ENCODE results near the gene CYBA.
A peak's percentile ranks its signal among the peaks of the same experiment; 100 is the strongest.

Gene CYBA

DNA sequence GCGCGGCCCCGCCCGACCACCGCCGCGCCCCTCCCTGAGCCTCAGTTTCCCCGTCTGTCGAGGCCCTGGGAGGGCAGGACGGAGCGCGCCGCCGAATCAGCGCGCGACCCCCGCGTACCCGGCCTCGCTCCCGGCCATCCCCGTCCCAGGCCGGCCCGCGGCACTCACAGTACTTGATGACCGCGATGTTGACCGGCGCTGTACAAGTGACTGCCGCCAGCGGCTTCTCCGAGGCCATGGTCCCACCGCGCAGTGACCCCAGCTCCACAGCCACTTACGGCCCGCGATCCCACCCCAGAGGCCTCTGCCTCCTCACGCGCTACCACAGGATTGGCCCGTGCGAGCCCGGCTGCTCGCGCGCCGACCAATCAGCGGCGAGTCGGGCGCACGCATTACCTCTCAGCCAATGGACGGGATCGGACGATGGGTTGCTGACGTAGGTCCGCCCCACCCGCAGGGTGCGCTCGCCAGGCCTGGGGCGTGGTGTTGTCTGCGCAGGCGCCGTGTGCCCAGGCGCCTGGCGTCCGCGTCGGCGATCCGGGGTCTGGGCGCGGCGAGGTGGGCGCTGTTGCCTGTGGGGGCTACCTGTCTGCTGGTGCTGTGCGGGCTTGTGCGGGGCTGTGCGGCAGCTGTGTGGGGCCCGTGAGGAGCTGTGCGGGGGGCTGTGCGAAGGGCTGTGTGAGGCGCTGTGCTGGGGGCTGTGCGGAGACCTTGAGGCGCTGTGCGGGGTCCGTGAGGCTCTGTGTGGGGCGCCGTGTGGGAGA, 12.2 kb upstream of the CYBA start, which contains the start of gene MVD:
MVD (minus strand) TSS at position 249 of the 764 bp plus-strand sequence; CDS start at position 238, 11 bp downstream.
- DNase-seq (ENCODE audit: low spot score), result peak; percentile 98

DNA sequence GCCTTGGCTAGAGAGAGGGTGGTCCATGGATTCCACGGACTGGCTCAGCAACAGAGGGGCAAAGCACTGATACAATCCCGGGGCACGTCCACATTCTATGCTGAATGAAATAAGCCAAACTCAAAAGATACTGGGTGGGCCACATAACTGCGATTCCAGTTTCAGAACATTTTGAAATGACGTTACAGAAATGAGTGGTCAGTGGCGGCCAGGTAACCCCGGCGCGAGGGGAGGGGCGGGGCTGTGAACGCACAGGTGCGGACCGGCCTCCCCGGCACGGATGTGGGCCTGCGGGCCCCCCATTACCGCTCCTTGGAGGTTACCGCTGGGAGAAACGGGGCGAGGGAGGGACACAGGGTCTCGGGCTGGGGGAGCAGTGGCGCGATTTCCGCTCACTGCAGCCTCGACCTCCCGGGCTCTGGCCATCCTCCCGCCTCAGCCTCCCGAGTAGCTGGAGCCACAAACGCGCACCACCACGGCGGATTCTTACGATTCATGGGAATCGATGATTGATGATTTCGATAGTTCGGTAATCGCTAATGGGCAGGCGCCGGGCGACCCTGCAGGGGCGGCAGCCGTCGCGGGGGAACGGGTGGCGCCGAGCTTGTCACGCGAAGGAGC, 11.5 kb upstream of the CYBA start:
- no peak for DNase-seq (ENCODE audit: low spot score)

DNA sequence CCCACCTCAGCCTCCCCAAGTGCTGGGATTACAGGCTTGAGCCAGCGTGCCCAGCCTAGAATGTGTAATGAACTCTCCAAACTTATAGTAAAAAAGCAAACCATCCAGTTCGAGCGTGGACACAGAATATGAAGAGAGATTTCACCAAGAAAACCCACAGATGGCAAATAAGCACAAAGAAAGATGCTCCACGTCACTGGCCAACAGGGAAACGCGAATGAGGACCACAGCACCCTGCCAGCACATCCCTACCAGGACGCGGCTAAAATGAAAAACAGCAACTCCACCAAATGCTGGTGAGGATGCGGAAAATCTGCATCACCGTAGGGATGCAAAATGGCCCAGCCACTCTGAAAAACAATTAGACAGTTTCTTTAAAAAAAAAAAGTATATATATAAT, 10.6 kb upstream of the CYBA start:
- DNase-seq (ENCODE audit: low spot score), result no peak

DNA sequence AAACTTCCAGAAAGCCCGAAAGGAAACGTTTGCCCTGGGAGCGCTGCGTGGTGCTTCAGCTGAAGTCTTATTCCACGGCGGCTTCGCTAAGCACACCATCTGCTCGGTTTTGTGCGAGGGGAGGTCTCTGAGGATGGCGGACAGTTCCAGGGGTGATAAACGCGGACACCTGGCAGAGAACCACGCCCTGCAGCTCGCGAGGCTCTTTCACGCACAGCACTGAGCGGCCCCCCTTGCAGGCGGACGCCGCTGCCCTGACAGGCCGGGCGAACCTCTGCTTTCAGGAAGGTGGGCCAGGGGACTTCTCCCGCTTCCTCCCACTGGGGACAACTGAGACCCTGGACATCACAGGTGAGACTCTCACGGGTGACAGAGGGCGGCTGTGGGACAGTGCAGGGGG, 8.3 kb upstream of the CYBA start:
- no peak for DNase-seq (ENCODE audit: low spot score)

- DNase-seq (ENCODE audit: low spot score), result no peak
These were observed 7.9 kb upstream of the CYBA start for GRCh38 chr16:88658714-88659113.

- no peak for DNase-seq (ENCODE audit: low spot score)
These were observed 6.5 kb upstream of the CYBA start for GRCh38 chr16:88657371-88657770.

- DNase-seq (ENCODE audit: low spot score), result no peak
These were observed 5.6 kb upstream of the CYBA start for GRCh38 chr16:88656291-88656980.

DNA sequence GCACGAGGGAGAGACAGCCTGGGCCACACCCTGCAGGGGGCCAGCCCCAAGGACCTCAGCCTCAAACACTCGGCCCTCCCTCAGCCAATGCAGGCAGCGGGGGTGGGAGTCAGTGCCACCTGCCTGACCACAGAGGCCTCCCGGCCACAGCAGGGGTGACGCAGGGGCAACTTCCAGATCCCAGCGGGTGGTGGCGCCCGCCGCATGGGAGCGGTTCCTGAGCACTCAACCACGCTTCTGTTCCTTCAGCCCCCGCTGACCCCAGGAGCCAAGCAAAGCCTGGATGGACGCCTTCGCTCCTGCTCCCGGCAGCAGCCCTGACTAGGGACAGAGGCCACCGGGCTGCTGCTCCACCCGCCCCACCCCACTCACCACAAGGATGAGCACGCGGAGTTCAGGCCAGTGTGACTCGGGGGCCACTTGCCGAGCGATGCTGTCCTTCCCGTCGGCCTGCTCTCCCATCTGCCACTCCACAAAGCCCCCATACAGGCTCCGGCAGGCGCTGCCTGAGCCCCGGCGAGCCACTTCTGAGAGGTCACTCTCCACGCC, 5.0 kb upstream of the CYBA start:
- no peak for DNase-seq (ENCODE audit: low spot score)

- no peak for DNase-seq (ENCODE audit: low spot score)
These were observed 4.3 kb upstream of the CYBA start for GRCh38 chr16:88655053-88655732.

GRCh38 chr16:88654363-88655052, 3.7 kb upstream of the CYBA start:
- DNase-seq (ENCODE audit: low spot score), result no peak

DNA sequence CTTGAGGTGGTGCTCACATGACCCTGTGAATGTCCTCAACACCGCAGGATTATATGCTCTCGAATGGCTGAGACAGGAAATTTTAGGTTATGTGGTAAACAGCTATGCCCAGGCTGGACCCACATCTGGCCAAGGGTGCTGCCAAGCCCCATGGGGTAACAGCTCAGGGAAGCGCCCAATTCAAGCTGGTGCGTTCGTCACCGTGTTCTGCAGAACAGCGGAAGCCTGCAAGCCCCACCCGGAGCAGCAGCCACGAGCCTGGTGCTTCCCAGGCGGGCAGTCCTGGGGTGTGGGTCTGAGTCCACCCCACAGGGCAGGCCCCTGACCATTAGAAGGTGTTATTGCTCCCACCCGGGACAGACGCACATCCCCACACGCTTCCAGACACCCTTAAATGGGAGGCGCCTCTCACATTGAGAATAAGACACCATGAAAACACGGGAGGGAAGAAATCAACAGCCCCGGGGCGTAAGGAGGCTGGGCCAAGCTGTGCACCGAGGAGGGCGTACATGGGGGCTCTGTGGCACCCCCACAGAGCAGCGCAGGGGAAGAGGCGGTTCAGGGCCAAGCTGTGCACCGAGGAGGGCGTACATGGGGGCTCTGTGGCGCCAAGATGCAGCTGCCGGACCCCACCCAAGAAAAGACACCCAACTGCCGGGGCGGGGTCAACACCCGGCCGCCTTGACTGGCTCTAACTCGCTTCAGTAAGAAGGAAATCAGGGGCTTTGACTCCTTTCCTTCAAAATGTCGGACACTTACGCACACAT, 2.9 kb upstream of the CYBA start:
- DNase-seq (ENCODE audit: low spot score), result no peak

GRCh38 chr16:88653101-88653500, 2.2 kb upstream of the CYBA start:
- no peak for DNase-seq (ENCODE audit: low spot score)

DNA sequence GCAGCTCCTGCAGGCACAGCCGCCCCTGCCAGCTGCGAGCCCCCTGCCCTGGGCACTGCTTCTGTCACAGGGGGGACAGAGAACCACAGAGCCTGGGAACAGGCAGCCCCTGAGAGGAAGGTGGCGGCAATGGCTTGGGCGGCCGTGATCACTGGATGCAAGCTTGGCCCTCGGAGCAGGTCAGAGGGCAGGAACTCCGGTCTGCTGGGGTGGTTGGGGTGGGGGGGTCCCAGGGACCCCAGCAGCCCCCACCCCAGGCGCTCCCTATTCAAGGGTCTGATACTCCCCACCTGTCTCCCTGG, 1.9 kb upstream of the CYBA start:
- no peak for DNase-seq (ENCODE audit: low spot score)

GRCh38 chr16:88651989-88652761, 1.3 kb upstream of the CYBA start:
- DNase-seq (ENCODE audit: low spot score), result no peak

DNA sequence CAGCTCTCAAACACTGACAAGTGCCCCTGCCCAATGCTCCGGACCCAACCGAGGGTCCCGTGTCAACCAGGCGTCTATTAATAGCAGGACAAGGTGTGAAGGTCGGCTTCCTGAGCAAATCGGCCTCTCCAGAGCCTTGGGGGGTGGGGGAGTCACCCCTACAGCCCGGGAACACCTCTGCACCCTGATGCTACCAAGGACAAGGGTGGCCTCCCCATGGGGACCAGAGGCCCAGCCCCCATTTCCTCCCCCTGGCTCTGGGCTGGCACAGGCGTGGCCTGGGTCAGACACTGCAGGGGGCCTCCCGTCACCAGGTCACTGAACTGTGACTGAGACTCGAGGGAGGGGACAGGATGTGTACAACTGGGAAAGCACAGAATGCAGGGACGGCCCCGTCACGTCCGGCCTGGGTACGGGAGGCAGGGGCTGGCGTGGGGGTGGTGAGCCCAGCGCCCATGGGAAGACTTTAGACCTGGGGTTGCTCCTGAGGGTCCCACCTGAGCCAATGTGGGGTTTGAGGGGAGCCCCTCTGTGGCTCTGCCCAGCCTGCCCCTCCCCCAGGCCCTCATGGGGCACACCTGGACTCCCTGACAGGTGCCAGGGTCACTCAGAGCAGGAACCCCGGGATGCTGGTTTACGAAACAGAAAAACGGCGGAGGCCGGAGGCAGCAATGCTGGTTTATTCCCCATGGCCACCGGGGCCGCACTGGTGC, 579 bp upstream of the CYBA start:
- no peak for DNase-seq (ENCODE audit: low spot score)

DNA sequence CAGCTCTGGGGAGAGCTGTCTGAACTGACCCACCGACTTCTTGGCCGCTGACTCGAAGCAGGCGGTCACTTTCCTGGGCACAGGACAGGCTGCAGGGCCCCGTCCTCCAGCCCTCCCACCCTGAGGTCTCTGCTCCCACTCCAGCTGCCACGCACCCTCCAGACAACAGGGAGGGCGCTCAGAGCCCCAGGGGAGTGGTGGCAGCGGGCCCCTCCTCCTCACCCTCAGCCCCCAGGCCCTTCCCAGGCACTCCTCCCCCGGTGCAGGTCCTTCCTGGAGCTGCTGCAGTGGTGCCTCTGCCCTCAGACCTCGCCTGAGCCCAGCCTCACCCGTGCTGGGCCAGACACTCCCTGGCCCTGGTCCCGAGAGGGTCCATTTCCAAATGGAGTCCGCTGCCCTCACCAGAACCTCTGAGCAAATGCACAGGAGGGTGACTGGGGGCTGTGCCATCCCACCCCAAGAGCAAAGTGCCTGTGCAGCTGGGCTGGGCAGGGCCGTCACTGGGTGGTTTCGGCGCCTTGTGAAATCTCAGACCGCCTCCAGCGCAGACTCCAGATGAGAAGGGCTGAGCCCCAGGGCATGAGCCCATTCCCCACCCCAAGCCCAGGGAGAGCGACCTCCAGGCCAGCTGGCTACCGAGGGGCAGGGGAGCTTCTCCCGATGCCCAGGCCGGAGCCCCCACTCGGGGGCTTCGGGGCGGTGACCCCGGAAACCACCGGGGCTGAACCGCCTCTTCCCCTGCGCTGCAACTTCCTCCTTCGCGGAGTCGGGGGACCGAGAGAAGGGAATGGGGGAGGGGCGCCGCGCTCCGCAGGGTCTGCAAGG, 717 bp downstream of the CYBA start:
- no peak for DNase-seq (ENCODE audit: low spot score)

GRCh38 chr16:88649195-88649923, 1.5 kb downstream of the CYBA start:
- DNase-seq (ENCODE audit: low spot score), result no peak
